ENCODE results near the gene PALM2AKAP2.

The PALM2AKAP2 gene

DNA sequence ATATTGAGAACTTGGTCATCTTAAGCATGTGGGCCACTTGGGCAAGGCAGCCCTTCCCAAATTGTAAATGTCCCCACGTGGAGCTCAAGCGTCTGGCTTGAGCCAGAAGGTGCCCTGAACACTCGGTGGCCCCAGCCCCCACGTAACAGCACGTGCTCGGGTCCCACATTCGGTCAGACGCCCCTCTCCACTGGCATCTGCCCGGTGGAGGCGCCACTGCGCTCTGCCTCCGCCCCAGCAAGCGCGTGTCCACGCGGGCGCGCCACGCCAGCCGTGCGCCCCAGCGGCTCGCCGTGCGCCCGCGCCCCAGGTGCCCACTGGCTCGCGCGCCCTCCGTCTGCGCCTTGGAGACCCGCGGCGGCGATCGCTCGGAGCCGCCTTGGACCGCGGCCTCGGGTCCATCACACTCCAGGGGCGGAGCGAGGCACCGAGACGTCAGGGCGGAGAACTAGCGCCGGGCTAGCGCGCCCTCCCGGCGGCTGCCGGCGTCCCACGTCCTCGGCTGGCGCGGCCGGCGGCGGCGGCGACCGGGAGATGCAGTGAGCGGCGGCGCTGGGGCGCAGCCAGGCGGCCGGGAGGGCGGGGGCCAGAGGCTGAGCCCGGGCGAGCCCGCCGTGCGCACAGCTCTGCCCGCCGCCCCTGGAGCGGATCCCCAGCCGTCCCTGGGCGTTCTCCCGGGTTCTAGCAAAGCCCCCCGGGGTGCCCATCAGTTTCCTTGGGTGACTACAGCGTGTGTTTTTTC is at the start of gene PALM2AKAP2:
Gene PALM2AKAP2, plus strand, starts transcription at position 488 of the 742 bp plus-strand sequence. CDS start 291 bp downstream, outside the sequence.
- DNase-seq: no peak

GRCh38 chr9:109730228-109730627 is 49.8 kb upstream of the PALM2AKAP2 start:
- no peak for DNase-seq

DNA sequence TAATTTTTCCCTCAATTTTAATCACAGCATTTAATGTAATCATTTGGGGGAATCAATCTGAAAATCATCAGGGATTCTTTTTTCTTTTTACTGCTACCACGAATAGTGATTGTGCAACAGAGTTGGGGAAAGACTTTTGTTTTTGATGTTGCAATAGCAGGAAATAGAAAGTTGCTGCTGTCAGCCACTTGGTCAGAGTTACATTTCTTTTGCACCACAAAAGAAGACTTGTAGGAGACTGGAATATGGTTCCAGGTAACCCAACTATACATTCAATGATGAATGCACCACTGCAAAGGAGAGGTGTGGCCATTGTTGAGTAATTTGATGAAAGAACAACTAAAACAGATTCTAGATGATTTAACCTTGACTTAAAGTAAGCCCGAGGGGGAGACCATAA is 46.3 kb upstream of the PALM2AKAP2 start:
- DNase-seq: no peak

- no peak for DNase-seq
Measured at GRCh38 chr9:109734814-109735213, 45.2 kb upstream of the PALM2AKAP2 start.

GRCh38 chr9:109735801-109736200 is 44.2 kb upstream of the PALM2AKAP2 start:
- no peak for DNase-seq

- DNase-seq: no peak
Measured at GRCh38 chr9:109737295-109737694, 42.7 kb upstream of the PALM2AKAP2 start.

DNA sequence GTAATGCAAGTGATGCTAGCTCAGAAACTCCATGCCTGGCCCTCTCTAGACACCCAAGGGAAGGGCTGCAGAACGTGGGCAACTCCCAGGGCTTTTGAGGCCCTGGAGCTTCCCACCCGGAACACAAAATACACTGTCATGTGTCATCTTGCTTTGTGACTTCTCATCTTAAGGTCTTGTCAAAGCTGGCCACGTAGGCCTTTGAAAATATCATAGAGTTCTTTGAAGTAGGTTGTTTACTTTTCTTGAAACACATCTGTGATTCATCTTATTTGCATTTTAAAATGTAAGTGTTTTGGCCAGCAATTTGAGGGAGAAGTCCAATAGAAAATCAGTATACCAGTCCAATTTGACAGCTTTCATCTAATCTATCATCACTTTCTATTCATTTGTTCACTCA is 40.2 kb upstream of the PALM2AKAP2 start:
- DNase-seq: no peak

- DNase-seq: no peak
Measured at GRCh38 chr9:109742776-109743348, 37.1 kb upstream of the PALM2AKAP2 start.

- no peak for DNase-seq
Measured at GRCh38 chr9:109743696-109744095, 36.3 kb upstream of the PALM2AKAP2 start.

- DNase-seq: no peak
Measured at GRCh38 chr9:109745335-109746283, 34.4 kb upstream of the PALM2AKAP2 start.

DNA sequence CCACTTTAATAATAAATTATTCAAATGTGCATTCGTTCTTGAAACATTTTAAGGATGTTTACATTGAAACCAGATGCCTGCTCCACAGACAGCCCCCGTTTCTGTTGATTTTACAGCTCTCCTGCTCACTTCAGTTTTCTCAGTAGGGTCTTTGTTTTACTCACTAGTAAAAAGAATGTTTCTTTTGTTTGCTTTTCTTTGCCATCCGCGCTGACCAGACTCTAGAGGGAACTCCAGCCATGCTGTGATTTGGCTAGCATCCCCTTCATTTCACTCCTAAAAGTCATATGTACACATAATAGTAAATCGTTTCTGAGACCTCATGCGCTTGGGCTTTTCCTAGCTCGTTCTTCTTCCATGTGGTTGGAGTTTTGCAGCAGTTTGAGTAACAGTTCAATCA is 28.7 kb upstream of the PALM2AKAP2 start:
- DNase-seq: no peak

GRCh38 chr9:109753308-109753707 is 26.7 kb upstream of the PALM2AKAP2 start:
- no peak for DNase-seq

DNA sequence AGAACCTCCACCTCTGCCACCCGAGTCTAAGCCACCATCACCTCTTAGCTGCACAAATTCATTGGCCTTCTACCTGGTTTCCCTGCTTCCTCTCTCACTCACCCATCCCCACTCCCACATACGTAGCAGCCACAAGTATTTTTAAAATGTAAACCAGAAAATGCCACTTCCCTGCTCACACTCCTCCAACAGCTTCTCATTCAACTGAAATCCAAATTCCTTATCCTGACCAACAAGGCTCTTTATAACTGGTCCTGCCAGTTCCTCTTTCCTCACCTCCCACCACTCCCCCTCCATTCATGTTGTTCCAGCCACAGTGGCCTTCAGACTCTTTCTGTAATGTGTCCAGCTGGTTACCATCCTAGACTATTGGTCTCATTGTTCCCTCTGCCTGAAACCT is 25.0 kb upstream of the PALM2AKAP2 start:
- no peak for DNase-seq

- no peak for DNase-seq
Measured at GRCh38 chr9:109759589-109759988, 20.4 kb upstream of the PALM2AKAP2 start.

DNA sequence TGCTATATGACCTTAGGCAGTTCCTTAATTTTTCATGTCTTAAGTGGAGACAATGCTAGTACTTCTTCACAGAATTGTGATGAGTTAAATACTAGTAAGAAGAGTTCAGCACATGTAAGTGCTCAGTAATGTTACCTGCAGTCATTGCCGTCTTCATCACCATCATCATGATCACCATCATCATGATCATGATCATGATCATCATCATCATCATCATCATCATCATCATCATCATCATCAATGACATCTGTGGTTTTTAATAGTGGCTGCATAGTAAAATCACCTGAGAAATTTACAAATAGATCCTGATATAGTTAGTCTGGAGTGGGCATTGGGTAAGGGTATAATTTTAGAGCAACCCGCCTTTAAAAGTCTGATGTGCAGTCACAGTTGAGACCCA is 14.7 kb upstream of the PALM2AKAP2 start:
- no peak for DNase-seq

DNA sequence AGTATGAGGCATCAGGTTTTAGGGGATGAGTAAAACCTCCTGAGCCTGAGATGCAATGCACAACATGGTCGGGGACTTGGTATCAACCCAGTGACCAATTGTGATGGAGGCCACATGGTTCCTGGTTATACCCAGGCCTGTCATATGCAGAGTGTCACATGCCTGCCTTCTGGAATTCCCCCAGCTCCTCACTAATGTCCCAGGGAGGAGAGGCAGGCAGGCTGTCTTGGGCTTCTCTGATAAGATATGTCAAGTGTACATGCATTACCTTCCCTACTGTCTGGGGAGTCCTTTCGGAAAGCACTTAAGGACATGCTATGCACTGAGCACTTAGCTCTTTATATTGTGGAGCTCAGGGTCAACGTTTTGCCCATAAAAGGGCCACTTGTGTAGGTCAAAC is 14.2 kb upstream of the PALM2AKAP2 start:
- DNase-seq: no peak

DNA sequence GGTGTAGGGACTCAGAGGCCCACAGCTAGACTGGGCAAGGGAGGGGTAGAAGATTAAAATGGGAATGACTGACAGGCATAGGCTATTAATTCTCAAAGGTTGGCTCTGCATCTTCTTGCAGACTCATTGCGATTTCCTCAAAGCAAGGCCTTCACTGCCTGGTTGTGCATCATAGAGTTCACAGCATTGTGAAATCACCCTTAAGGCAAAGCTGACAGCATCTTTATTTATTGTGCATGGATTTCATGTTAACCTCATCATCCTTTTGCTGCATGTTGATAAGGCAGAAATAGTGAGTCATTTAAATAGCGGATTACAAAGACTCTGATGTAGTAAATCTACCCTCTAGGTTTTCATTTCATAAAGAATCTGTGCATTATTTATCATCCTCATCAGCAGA is 13.6 kb upstream of the PALM2AKAP2 start:
- DNase-seq: no peak

DNA sequence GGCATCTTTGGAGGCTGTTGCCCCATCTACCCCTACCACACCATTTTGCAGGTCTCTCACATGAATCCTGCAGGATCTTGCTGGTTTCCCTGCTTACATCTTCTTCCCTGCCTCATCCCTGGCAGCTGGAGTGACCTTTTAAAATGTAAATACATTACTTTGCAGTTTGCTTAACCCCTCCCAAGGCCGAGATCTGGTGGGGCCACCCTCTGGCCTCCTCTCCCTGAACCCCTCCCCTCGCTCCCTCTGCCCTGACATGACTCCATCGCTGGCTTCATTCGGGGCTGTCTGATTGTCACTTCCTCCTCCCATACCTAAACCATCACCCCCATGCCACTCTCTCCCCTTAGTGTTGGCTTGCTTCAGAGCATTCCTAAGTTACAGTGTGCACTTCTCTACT is 12.6 kb upstream of the PALM2AKAP2 start:
- DNase-seq: no peak

- DNase-seq: no peak
Measured at GRCh38 chr9:109767814-109768213, 12.2 kb upstream of the PALM2AKAP2 start.

- no peak for DNase-seq
Measured at GRCh38 chr9:109769250-109769649, 10.7 kb upstream of the PALM2AKAP2 start.

GRCh38 chr9:109770101-109770500 is 9.9 kb upstream of the PALM2AKAP2 start:
- no peak for DNase-seq

DNA sequence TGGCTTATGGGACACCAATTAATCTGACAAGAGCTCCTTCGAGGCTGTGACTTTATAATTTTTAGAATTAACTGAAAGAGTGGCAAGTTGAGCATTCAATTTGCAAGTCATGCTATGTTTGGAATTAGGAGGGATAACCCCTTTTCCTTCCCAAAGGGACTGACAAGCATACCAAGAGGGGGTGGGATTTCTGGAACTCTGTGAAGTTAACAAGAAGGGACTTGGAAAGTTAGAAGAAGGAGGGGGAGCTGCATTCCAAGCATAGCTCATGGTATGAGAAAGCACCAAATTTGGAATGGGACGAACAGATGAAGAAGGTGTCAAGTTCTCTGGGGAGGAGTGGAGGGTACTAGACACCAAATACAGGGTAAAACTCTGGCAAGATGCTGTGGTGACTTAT is 8.9 kb upstream of the PALM2AKAP2 start:
- no peak for DNase-seq

DNA sequence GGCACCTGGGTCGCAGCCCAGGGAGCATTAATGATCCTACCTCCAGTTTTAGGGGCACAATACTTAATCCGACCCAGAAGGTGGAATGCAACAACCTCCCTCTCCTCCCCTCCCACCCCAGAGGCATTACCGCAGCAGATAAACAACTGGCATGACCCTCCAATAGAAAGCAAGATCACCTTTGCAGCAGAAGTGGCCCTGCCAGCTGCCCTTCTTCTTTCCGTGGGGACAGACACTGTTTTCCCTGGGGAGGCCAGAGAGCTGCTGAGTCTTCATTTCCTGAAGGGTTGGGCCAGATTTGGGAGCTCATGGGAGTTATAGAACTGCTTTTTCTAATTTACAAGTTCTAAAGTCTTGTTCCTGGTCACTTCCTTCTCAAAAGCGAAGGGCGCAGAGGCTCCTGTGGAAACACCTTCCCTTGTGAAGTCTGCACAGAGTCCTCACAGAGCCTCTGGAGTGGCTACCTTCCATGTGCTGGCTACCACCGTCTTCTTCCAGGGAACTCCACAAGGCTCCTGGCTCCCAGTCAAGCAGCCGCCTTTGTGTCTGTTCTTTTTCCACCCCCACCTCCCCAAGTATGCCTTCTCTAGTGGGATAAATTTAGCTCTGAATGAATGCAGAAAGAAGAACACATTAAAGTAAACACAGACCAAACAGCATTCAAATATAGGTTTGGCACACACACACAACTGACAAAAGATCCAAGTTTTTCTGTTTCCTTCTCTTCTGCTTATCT is 8.0 kb upstream of the PALM2AKAP2 start:
- DNase-seq: no peak

Data from activated CD4-positive, CD25-positive, alpha-beta regulatory T cell treated with anti-CD3 and anti-CD28 coated beads, Interleukin-2, amount 50 U/mL, for 72 hours (primary cell).